ENCODE data around the gene PHACTR3. TPM values are rescaled to one million over a fixed set of nuclear protein-coding genes. Genes with fewer than 3 reads are reported as not detected.

Gene PHACTR3
- total RNA-seq, 1 donor from 2014 or later, result 1.1 TPM

- TF ChIP-seq, protein P1, sequence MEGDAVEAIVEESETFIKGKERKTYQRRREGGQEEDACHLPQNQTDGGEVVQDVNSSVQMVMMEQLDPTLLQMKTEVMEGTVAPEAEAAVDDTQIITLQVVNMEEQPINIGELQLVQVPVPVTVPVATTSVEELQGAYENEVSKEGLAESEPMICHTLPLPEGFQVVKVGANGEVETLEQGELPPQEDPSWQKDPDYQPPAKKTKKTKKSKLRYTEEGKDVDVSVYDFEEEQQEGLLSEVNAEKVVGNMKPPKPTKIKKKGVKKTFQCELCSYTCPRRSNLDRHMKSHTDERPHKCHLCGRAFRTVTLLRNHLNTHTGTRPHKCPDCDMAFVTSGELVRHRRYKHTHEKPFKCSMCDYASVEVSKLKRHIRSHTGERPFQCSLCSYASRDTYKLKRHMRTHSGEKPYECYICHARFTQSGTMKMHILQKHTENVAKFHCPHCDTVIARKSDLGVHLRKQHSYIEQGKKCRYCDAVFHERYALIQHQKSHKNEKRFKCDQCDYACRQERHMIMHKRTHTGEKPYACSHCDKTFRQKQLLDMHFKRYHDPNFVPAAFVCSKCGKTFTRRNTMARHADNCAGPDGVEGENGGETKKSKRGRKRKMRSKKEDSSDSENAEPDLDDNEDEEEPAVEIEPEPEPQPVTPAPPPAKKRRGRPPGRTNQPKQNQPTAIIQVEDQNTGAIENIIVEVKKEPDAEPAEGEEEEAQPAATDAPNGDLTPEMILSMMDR (IDR thresholded peaks at IDR 0.05; ENCODE audit: unreplicated experiment), result no peak
- peaks cover 14% of the 10 kb centered on the region for H3K4me1 Mint-ChIP-seq (ENCODE audit: low read depth)
- no peak for DNase-seq (ENCODE audit: low spot score, unreplicated experiment)
- H3K27ac Mint-ChIP-seq, result no peak overlapping the region
- H3K9me3 Mint-ChIP-seq (ENCODE audit: low read depth), result no peaks in the 10 kb centered on the region
- H3K36me3 Mint-ChIP-seq (ENCODE audit: insufficient read depth), result no peaks in the 10 kb centered on the region
- no peak overlapping the region for H3K4me3 Mint-ChIP-seq (ENCODE audit: low read depth)
- H3K27me3 Mint-ChIP-seq, result peaks cover 27% of the 10 kb centered on the region
These were observed 4.5 kb downstream of the PHACTR3 start for GRCh38 chr20:59608871-59609270.

- DNase-seq (ENCODE audit: low spot score, unreplicated experiment), result no peak
- H3K9me3 Mint-ChIP-seq (ENCODE audit: low read depth), result no peaks in the 10 kb centered on the region
- TF ChIP-seq, protein P1 (IDR thresholded peaks at IDR 0.05; ENCODE audit: unreplicated experiment), result no peak
- H3K4me1 Mint-ChIP-seq (ENCODE audit: low read depth), result peaks cover 10% of the 10 kb centered on the region
- H3K36me3 Mint-ChIP-seq (ENCODE audit: insufficient read depth), result no peaks in the 10 kb centered on the region
- peaks cover 29% of the 10 kb centered on the region for H3K27me3 Mint-ChIP-seq
- H3K27ac Mint-ChIP-seq, result no peak overlapping the region
- no peak overlapping the region for H3K4me3 Mint-ChIP-seq (ENCODE audit: low read depth)
These were observed 6.9 kb downstream of the PHACTR3 start for GRCh38 chr20:59611286-59611685.

GRCh38 chr20:59613861-59614260, 9.5 kb downstream of the PHACTR3 start:
- Mint-ChIP-seq H3K27ac (peak overlapping the region; percentile 5), H3K4me1 (ENCODE audit: low read depth) (no peaks in the 10 kb centered on the region), H3K9me3 (ENCODE audit: low read depth) (no peaks in the 10 kb centered on the region), H3K36me3 (ENCODE audit: insufficient read depth) (no peaks in the 10 kb centered on the region), H3K27me3 (peaks cover 29% of the 10 kb centered on the region), H3K4me3 (ENCODE audit: low read depth) (no peak overlapping the region)
- TF ChIP-seq, protein P1 (IDR thresholded peaks at IDR 0.05; ENCODE audit: unreplicated experiment), result no peak
- DNase-seq (ENCODE audit: low spot score, unreplicated experiment), result no peak

- H3K9me3 Mint-ChIP-seq (ENCODE audit: low read depth), result no peaks in the 10 kb centered on the region
- H3K4me1 Mint-ChIP-seq (ENCODE audit: low read depth), result no peaks in the 10 kb centered on the region
- H3K27ac Mint-ChIP-seq, result no peak overlapping the region
- H3K27me3 Mint-ChIP-seq, result peaks cover 35% of the 10 kb centered on the region
- TF ChIP-seq, protein P1 (IDR thresholded peaks at IDR 0.05; ENCODE audit: unreplicated experiment), result no peak
- DNase-seq (ENCODE audit: low spot score, unreplicated experiment), result no peak
- no peak overlapping the region for H3K4me3 Mint-ChIP-seq (ENCODE audit: low read depth)
- no peaks in the 10 kb centered on the region for H3K36me3 Mint-ChIP-seq (ENCODE audit: insufficient read depth)
These were observed 10.4 kb downstream of the PHACTR3 start for GRCh38 chr20:59614714-59615113.

- Mint-ChIP-seq H3K27me3 (peaks cover 38% of the 10 kb centered on the region), H3K9me3 (ENCODE audit: low read depth) (no peaks in the 10 kb centered on the region), H3K27ac (no peak overlapping the region), H3K36me3 (ENCODE audit: insufficient read depth) (no peaks in the 10 kb centered on the region), H3K4me3 (ENCODE audit: low read depth) (no peak overlapping the region), H3K4me1 (ENCODE audit: low read depth) (no peaks in the 10 kb centered on the region)
- TF ChIP-seq, protein P1 (IDR thresholded peaks at IDR 0.05; ENCODE audit: unreplicated experiment), result no peak
- DNase-seq (ENCODE audit: low spot score, unreplicated experiment), result no peak
These were observed 12.0 kb downstream of the PHACTR3 start for GRCh38 chr20:59616306-59616705.

Measured in progenitor cell of endocrine pancreas (in vitro differentiated cells).